Thyroid gland (tissue), 4 donors: Measurements from ENCODE around the gene MPP2.

ENCODE experiments used
- CTCF ChIP-seq, 6 experiments: fragments of 200-600 bp in 3 of 6; fragments of 450-650 bp in 3 of 6; sonication (generic) in 3 of 6; IDR thresholded peaks; one replicate each; pipeline ENCODE4 v1.5.1; 2016 to 2019; ENCODE audit warnings: antibody characterized with exemption in 6 of 6, mild to moderate bottlenecking in 2 of 6, inconsistent platforms in 1 of 6, moderate library complexity in 1 of 6
- POLR2A ChIP-seq, 2 donors: fragments of 450-650 bp; IDR thresholded peaks; one replicate each; pipeline ENCODE4 v1.6.1; 2017; ENCODE audit warnings: antibody characterized with exemption in 2 of 2, mild to moderate bottlenecking in 2 of 2, moderate library complexity in 1 of 2

DNA sequence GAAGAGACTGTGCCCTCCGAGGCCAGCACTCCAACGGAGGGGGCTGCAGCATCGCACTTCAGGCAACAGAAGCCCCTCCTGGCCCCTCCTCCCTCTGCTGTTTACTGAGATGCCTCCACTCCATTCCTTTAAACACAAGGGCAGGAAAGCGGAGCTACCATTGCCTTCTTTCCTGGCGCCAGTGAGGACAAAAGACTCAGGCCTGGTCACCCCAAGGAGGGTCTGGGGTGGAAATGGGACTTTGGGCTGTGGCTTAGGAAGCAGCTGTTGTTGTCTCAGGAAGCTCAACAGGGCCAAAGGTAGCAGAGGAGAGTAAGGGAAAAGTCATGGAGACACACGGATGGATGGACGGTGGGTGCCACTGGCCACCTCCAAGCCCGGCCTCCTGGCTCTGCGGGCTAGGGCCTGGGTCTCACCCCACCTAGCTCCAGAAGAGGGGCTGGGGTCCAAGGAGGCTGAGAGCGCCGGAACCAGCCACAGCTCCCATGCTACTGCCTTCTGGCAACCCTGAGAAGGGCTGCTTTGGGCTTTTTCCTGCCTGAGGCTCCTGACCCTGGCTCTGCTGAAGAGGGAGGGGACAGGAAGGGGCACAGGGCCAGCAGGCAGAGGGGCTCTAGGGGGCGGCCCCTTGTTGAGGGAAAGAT, 49.3 kb downstream of the MPP2 start:
- TF ChIP-seq CTCF (IDR thresholded peaks at IDR 0.05) (no peak), POLR2A (IDR thresholded peaks at IDR 0.05) (no peak)
